Testis (tissue), 2 donors: ENCODE results near the gene ADAM12.

Source experiments
- POLR2A ChIP-seq: fragments of 450-650 bp; IDR thresholded peaks from one replicate; pipeline ENCODE4 v1.6.1; 2017; ENCODE audit warnings: antibody characterized with exemption, mild to moderate bottlenecking, moderate library complexity
- TF ChIP-seq, protein P1 (sequence below), 3 experiments: fragments of 450-650 bp in 2 of 3; fragments of 200-600 bp in 1 of 3; sonication (generic) in 1 of 3; IDR thresholded peaks; one replicate each; pipeline ENCODE4 v1.5.1; 2016 to 2019; ENCODE audit warnings: antibody characterized with exemption in 3 of 3, mild to moderate bottlenecking in 2 of 3, moderate library complexity in 1 of 3

DNA sequence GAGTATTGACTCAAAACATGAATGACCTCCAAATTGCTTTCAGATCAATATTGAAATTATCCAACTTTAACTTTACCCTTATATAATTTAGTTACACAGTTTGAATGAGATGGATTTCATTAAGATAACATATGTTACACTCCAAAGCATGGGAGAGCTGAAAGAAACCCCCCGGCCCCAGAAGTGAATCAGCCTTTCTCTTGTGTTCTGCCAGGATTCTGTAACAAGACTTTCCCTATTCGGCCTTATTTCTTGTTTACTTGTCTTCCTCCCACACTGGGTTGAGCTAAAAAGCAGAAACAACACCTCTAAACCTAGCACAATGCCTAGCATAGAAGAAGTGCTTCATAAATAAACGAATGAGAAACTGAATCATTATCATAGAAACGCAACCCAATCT is 224.8 kb downstream of the ADAM12 start:
- TF ChIP-seq, protein P1, sequence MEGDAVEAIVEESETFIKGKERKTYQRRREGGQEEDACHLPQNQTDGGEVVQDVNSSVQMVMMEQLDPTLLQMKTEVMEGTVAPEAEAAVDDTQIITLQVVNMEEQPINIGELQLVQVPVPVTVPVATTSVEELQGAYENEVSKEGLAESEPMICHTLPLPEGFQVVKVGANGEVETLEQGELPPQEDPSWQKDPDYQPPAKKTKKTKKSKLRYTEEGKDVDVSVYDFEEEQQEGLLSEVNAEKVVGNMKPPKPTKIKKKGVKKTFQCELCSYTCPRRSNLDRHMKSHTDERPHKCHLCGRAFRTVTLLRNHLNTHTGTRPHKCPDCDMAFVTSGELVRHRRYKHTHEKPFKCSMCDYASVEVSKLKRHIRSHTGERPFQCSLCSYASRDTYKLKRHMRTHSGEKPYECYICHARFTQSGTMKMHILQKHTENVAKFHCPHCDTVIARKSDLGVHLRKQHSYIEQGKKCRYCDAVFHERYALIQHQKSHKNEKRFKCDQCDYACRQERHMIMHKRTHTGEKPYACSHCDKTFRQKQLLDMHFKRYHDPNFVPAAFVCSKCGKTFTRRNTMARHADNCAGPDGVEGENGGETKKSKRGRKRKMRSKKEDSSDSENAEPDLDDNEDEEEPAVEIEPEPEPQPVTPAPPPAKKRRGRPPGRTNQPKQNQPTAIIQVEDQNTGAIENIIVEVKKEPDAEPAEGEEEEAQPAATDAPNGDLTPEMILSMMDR (IDR thresholded peaks at IDR 0.05): no peak
- TF ChIP-seq POLR2A: no peak
